WTC11 (cell line): Measurements from ENCODE around the gene GRAMD1A. TPM values are rescaled to one million over a fixed set of nuclear protein-coding genes. Genes with fewer than 3 reads are reported as not detected.
A peak's percentile ranks its signal among the peaks of the same experiment; 100 is the strongest.

Experiments
- ATAC-seq: fragments of 200-7000 bp; cut with Tn5 transposase; 2 replicates; pipeline ENCODE4 v1.10.0; 2021; ENCODE audit warnings: mild to moderate bottlenecking, moderate library complexity
- CTCF ChIA-PET: fragments of 300-600 bp; sonication (Branson Sonifier 250); formaldehyde crosslinking; loops from one replicate; lab custom pipeline; 2021; ENCODE audit warnings: antibody characterized with exemption; lab: Charles Lee
- POLR2A ChIA-PET: fragments of 350-600 bp; sonication (Branson Sonifier 250); formaldehyde crosslinking; loops from one replicate; lab custom pipeline; 2021; ENCODE audit warnings: antibody characterized with exemption; lab: Charles Lee
- DNase-seq: peaks from one replicate; pipeline ENCODE4 v3.0.0; 2021; ENCODE audit warnings: low spot score
- H3K27ac Mint-ChIP-seq: 2 replicates; pipeline ENCODE4 v1.8.0; 2021; ENCODE audit warnings: mixed read lengths
- H3K27me3 Mint-ChIP-seq: 2 replicates; pipeline ENCODE4 v1.8.0; 2021; ENCODE audit warnings: low read depth, mild to moderate bottlenecking, moderate library complexity, mixed read lengths
- H3K36me3 Mint-ChIP-seq: 2 replicates; pipeline ENCODE4 v1.8.0; 2021; ENCODE audit warnings: mixed read lengths
- H3K4me1 Mint-ChIP-seq: 2 replicates; pipeline ENCODE4 v1.8.0; 2022; ENCODE audit warnings: mixed read lengths
- H3K4me3 Mint-ChIP-seq: 2 replicates; pipeline ENCODE4 v1.8.0; 2021; ENCODE audit warnings: mild to moderate bottlenecking, moderate library complexity, mixed read lengths
- H3K9me3 Mint-ChIP-seq: 2 replicates; pipeline ENCODE4 v1.8.0; 2021; ENCODE audit warnings: mixed read lengths
- CREB1 ChIP-seq: sonication (generic); formaldehyde crosslinking; IDR thresholded peaks from 2 replicates; pipeline ENCODE4 v1.8.0; 2023; ENCODE audit warnings: mild to moderate bottlenecking, missing genetic modification reagents
- CREM ChIP-seq: sonication (generic); formaldehyde crosslinking; IDR thresholded peaks from 2 replicates; pipeline ENCODE4 v1.8.1; 2022; ENCODE audit warnings: mild to moderate bottlenecking, missing genetic modification reagents, moderate library complexity
- E2F1 ChIP-seq: sonication (generic); formaldehyde crosslinking; IDR thresholded peaks from 2 replicates; pipeline ENCODE4 v1.8.0; 2022; ENCODE audit warnings: mild to moderate bottlenecking, missing genetic modification reagents
- E2F4 ChIP-seq: sonication (generic); formaldehyde crosslinking; IDR thresholded peaks from 2 replicates; pipeline ENCODE4 v1.8.1; 2022; ENCODE audit warnings: low read depth, mild to moderate bottlenecking, moderate library complexity, missing genetic modification reagents, borderline replicate concordance
- ESRRA ChIP-seq: sonication (generic); formaldehyde crosslinking; IDR thresholded peaks from 2 replicates; pipeline ENCODE4 v1.8.1; 2022; ENCODE audit warnings: mild to moderate bottlenecking, missing genetic modification reagents, borderline replicate concordance
- ETV6 ChIP-seq: sonication (generic); formaldehyde crosslinking; IDR thresholded peaks from 2 replicates; pipeline ENCODE4 v1.8.1; 2022; ENCODE audit warnings: mild to moderate bottlenecking, missing genetic modification reagents
- FOXJ3 ChIP-seq: sonication (generic); formaldehyde crosslinking; IDR thresholded peaks from 2 replicates; pipeline ENCODE4 v1.9.0; 2021; ENCODE audit warnings: missing genetic modification reagents, mild to moderate bottlenecking, borderline replicate concordance
- FOXP1 ChIP-seq: sonication (generic); formaldehyde crosslinking; IDR thresholded peaks from 2 replicates; pipeline ENCODE4 v1.8.0; 2022; ENCODE audit warnings: missing genetic modification reagents, mild to moderate bottlenecking, moderate library complexity, borderline replicate concordance
- HMGA2 ChIP-seq: fragments of 250-450 bp; sonication (Bioruptor Pico); IDR thresholded peaks from 2 replicates; pipeline ENCODE4 v1.4.0; 2021; ENCODE audit warnings: mild to moderate bottlenecking, moderate library complexity
- IRF1 ChIP-seq: sonication (generic); formaldehyde crosslinking; IDR thresholded peaks from 2 replicates; pipeline ENCODE4 v1.8.0; 2023; ENCODE audit warnings: missing genetic modification reagents
- IRF2 ChIP-seq: sonication (generic); formaldehyde crosslinking; IDR thresholded peaks from 2 replicates; pipeline ENCODE4 v1.8.0; 2022; ENCODE audit warnings: low read depth, missing genetic modification reagents, borderline replicate concordance
- KAT7 ChIP-seq: sonication (generic); formaldehyde crosslinking; IDR thresholded peaks from 2 replicates; pipeline ENCODE4 v1.8.1; 2023; ENCODE audit warnings: missing genetic modification reagents, mild to moderate bottlenecking, borderline replicate concordance
- MAX ChIP-seq: sonication (generic); formaldehyde crosslinking; IDR thresholded peaks from 2 replicates; pipeline ENCODE4 v1.8.0; 2022; ENCODE audit warnings: mild to moderate bottlenecking, missing genetic modification reagents
- MYBL2 ChIP-seq: sonication (generic); formaldehyde crosslinking; IDR thresholded peaks from 2 replicates; pipeline ENCODE4 v1.8.1; 2023; ENCODE audit warnings: mild to moderate bottlenecking, moderate library complexity, missing genetic modification reagents
- NR3C1 ChIP-seq: sonication (generic); formaldehyde crosslinking; conservative IDR thresholded peaks from 2 replicates; pipeline ENCODE4 v1.8.1; 2023; ENCODE audit warnings: low read depth, mild to moderate bottlenecking, missing genetic modification reagents
- PRRX2 ChIP-seq: fragments of 250-450 bp; sonication (Bioruptor Pico); IDR thresholded peaks from 2 replicates; pipeline ENCODE4 v1.8.0; 2021; ENCODE audit warnings: mild to moderate bottlenecking
- SOX15 ChIP-seq: fragments of 250-450 bp; sonication (Bioruptor Pico); IDR thresholded peaks from 2 replicates; pipeline ENCODE4 v1.9.0; 2021; ENCODE audit warnings: mild to moderate bottlenecking
- USF1 ChIP-seq: sonication (generic); formaldehyde crosslinking; IDR thresholded peaks from 2 replicates; pipeline ENCODE4 v1.8.0; 2022; ENCODE audit warnings: mild to moderate bottlenecking, missing genetic modification reagents
- ZBTB43 ChIP-seq: sonication (generic); formaldehyde crosslinking; IDR thresholded peaks from 2 replicates; pipeline ENCODE4 v1.8.1; 2023; ENCODE audit warnings: mild to moderate bottlenecking, missing genetic modification reagents
- ZMAT4 ChIP-seq: fragments of 250-450 bp; sonication (Bioruptor Pico); IDR thresholded peaks from 2 replicates; pipeline ENCODE4 v1.9.0; 2021; ENCODE audit warnings: mild to moderate bottlenecking
- ZNF121 ChIP-seq: sonication (generic); formaldehyde crosslinking; IDR thresholded peaks from 2 replicates; pipeline ENCODE4 v1.8.0; 2023; ENCODE audit warnings: missing genetic modification reagents
- ZNF263 ChIP-seq: sonication (generic); formaldehyde crosslinking; IDR thresholded peaks from 2 replicates; pipeline ENCODE4 v1.8.1; 2022; ENCODE audit warnings: low read depth, mild to moderate bottlenecking, moderate library complexity, missing genetic modification reagents
- ZNF317 ChIP-seq: sonication (generic); formaldehyde crosslinking; IDR thresholded peaks from 2 replicates; pipeline ENCODE4 v1.8.1; 2023; ENCODE audit warnings: low read depth, mild to moderate bottlenecking, moderate library complexity, missing genetic modification reagents, borderline replicate concordance
- total RNA-seq: library from RNA; stranded (reverse); gene quantifications from 3 replicates; pipeline ENCODE4 v1.2.3, GENCODE V29; 2021

The GRAMD1A gene
- total RNA-seq, 1 experiment from 2014 or later, result 389 TPM

- peaks cover 15% of the 10 kb centered on the region for H3K4me1 Mint-ChIP-seq
- H3K9me3 Mint-ChIP-seq, result no peaks in the 10 kb centered on the region
- no peak overlapping the region for H3K4me3 Mint-ChIP-seq
- no peak for DNase-seq
- ChIA-PET CTCF (interaction anchor here (0.7 to 3.1 kb wide), 6 partner anchors 8 to 83 kb away, joined by 3 to 19 read pairs (median 7); no protein-coding TSS in a partner anchor), POLR2A (no interaction called here)
- TF ChIP-seq HMGA2 (CRISPR knock-in tag) (peak; percentile 97), IRF2 (CRISPR knock-in tag) (no peak)
- no peak overlapping the region for H3K27ac Mint-ChIP-seq
- H3K27me3 Mint-ChIP-seq, result peaks cover 14% of the 10 kb centered on the region
- ATAC-seq, result no peak
- no peaks in the 10 kb centered on the region for H3K36me3 Mint-ChIP-seq
Measured at GRCh38 chr19:35058370-35058769, 58.2 kb downstream of the GRAMD1A start.

GRCh38 chr19:35059006-35059798 is 59.1 kb downstream of the GRAMD1A start:
- Mint-ChIP-seq H3K4me1 (peaks cover 15% of the 10 kb centered on the region), H3K27ac (no peak overlapping the region), H3K9me3 (no peaks in the 10 kb centered on the region), H3K4me3 (no peak overlapping the region), H3K36me3 (no peaks in the 10 kb centered on the region), H3K27me3 (peaks cover 21% of the 10 kb centered on the region)
- DNase-seq (no peak), ATAC-seq (peak; percentile 43)
- no peak for TF ChIP-seq FOXP1 (CRISPR knock-in tag)
- no peak for TF ChIP-seq PRRX2 (CRISPR knock-in tag)
- peak; percentile 50; the same call in 1 of the 2 replicates for TF ChIP-seq ZNF121
- no peak for TF ChIP-seq FOXJ3 (CRISPR knock-in tag)
- ChIA-PET POLR2A (interaction anchor here (0.6 kb wide), 1 partner anchor 685 kb away, joined by 4 read pairs; no protein-coding TSS in a partner anchor), CTCF (interaction anchor here (0.7 to 3.1 kb wide), 6 partner anchors 7 to 82 kb away, joined by 3 to 19 read pairs (median 7); no protein-coding TSS in a partner anchor)

- Mint-ChIP-seq H3K4me3 (no peak overlapping the region), H3K36me3 (no peaks in the 10 kb centered on the region), H3K4me1 (peaks cover 15% of the 10 kb centered on the region), H3K9me3 (no peaks in the 10 kb centered on the region), H3K27me3 (peaks cover 24% of the 10 kb centered on the region), H3K27ac (no peak overlapping the region)
- DNase-seq, result no peak
- ChIA-PET POLR2A (no interaction called here), CTCF (interaction anchor here (1.9 to 3.1 kb wide), 2 partner anchors 16 to 81 kb away, joined by 9 to 16 read pairs; no protein-coding TSS in a partner anchor)
- TF ChIP-seq NR3C1 (CRISPR knock-in tag), result no peak
- no peak for TF ChIP-seq IRF1 (CRISPR knock-in tag)
- no peak for TF ChIP-seq E2F4 (CRISPR knock-in tag)
- TF ChIP-seq USF1 (CRISPR knock-in tag), result no peak
- no peak for TF ChIP-seq KAT7
- no peak for TF ChIP-seq MAX (CRISPR knock-in tag)
- TF ChIP-seq ESRRA (CRISPR knock-in tag), result no peak
- no peak for TF ChIP-seq ZMAT4 (CRISPR knock-in tag)
- TF ChIP-seq ZNF263 (CRISPR knock-in tag), result no peak
- no peak for TF ChIP-seq ETV6 (CRISPR knock-in tag)
- no peak for TF ChIP-seq CREB1
- TF ChIP-seq E2F1 (CRISPR knock-in tag), result no peak
- TF ChIP-seq ZNF317 (CRISPR knock-in tag), result no peak
- no peak for TF ChIP-seq SOX15 (CRISPR knock-in tag)
- TF ChIP-seq CREM, result no peak
- TF ChIP-seq ZBTB43 (CRISPR knock-in tag), result no peak
- no peak for TF ChIP-seq MYBL2
- no peak for ATAC-seq
Measured at GRCh38 chr19:35059799-35060091, 59.6 kb downstream of the GRAMD1A start.
